ENCODE results near the gene PRKAR2A.

DNA sequence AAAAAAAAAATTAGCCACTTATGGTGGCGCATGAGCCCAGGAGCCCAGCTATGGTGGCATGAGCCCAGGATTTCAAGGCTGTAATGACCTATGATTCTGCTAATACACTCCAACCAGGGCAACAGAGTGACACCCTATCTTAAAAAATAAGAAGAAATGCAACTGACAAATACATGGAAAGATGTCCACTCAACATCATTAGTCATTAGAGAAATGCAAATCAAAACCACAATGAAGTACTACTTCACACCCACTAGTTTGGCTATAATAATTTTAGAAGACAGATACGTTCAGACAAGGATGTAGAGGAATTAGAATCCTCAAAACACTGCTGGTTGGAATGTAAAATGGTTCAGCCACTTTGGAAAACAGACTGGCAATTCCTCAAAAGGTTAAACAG is 10.5 kb downstream of the PRKAR2A start:
- TF ChIP-seq, protein P1, sequence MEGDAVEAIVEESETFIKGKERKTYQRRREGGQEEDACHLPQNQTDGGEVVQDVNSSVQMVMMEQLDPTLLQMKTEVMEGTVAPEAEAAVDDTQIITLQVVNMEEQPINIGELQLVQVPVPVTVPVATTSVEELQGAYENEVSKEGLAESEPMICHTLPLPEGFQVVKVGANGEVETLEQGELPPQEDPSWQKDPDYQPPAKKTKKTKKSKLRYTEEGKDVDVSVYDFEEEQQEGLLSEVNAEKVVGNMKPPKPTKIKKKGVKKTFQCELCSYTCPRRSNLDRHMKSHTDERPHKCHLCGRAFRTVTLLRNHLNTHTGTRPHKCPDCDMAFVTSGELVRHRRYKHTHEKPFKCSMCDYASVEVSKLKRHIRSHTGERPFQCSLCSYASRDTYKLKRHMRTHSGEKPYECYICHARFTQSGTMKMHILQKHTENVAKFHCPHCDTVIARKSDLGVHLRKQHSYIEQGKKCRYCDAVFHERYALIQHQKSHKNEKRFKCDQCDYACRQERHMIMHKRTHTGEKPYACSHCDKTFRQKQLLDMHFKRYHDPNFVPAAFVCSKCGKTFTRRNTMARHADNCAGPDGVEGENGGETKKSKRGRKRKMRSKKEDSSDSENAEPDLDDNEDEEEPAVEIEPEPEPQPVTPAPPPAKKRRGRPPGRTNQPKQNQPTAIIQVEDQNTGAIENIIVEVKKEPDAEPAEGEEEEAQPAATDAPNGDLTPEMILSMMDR (IDR thresholded peaks at IDR 0.05 in 2 of 3, conservative IDR thresholded peaks at IDR 0.05 in 1 of 3; ENCODE audit: insufficient read depth in 2 of 3, low read depth in 1 of 3, low read length in 3 of 3) = no peak
- TF ChIP-seq ASH1L (IDR thresholded peaks at IDR 0.05; ENCODE audit: borderline replicate concordance, low read depth, partially characterized antibody) = no peak

Measured in K562 (cell line).